IMR-90 (cell line): ENCODE data around the gene PUS7L. TPM values are rescaled to one million over a fixed set of nuclear protein-coding genes. Genes with fewer than 3 reads are reported as not detected.

Experiments
- ATAC-seq: fragments of 200-7000 bp; cut with Tn5 transposase; 2 replicates; pipeline ENCODE4 v1.9.1; 2020; ENCODE audit warnings: low read depth, mild to moderate bottlenecking, moderate library complexity
- BruUV-seq: library from RNA; stranded (reverse); fragments of 400-500 nt; replicated peaks from 2 replicates; lab custom pipeline; 2021; lab: Mats Ljungman, UMichigan
- CTCF ChIA-PET: fragments of 300-600 bp; formaldehyde crosslinking; extraction: SDS; loops from one replicate; lab custom pipeline; 2021; ENCODE audit warnings: antibody characterized with exemption; lab: Yijun Ruan, JAX
- POLR2A ChIA-PET: fragments of 300-600 bp; sonication (Branson Sonifier 250); formaldehyde crosslinking; loops from one replicate; lab custom pipeline; 2022; ENCODE audit warnings: antibody characterized with exemption; ENCODE audit not compliant: unreplicated experiment; lab: Charles Lee
- DNase-seq: peaks from one replicate; pipeline ENCODE4 v3.0.0; 2013
- H2AFZ ChIP-seq: replicated peaks from 2 replicates; pipeline ENCODE3; 2013; ENCODE audit warnings: low read length, mild to moderate bottlenecking; ENCODE audit not compliant: poor library complexity
- H2AK5ac ChIP-seq: 2 replicates; pipeline ENCODE4 v1.6.1; 2013; ENCODE audit warnings: low read depth, low read length, inconsistent platforms
- H2AK9ac ChIP-seq: replicated peaks from 2 replicates; pipeline ENCODE3; 2013; ENCODE audit warnings: mild to moderate bottlenecking, low read depth, low read length, moderate library complexity; ENCODE audit not compliant: poor library complexity
- H2BK120ac ChIP-seq: 2 replicates; pipeline ENCODE4 v1.6.1; 2013; ENCODE audit warnings: low read depth, low read length, inconsistent platforms
- H2BK15ac ChIP-seq: 3 replicates; pipeline ENCODE4 v1.6.1; 2013; ENCODE audit warnings: low read depth, low read length, inconsistent platforms
- H2BK20ac ChIP-seq: 2 replicates; pipeline ENCODE4 v1.6.1; 2013; ENCODE audit warnings: low read depth, mild to moderate bottlenecking, inconsistent platforms, low read length, moderate library complexity
- H2BK5ac ChIP-seq: 2 replicates; pipeline ENCODE4 v1.6.1; 2013; ENCODE audit warnings: mild to moderate bottlenecking, low read depth, low read length, inconsistent platforms; ENCODE audit not compliant: poor library complexity, severe bottlenecking
- H3K14ac ChIP-seq: replicated peaks from 2 replicates; pipeline ENCODE4 v1.6.1; 2013; ENCODE audit warnings: low read depth, low read length, inconsistent platforms
- H3K18ac ChIP-seq: 2 replicates; pipeline ENCODE4 v1.6.1; 2013; ENCODE audit warnings: low read depth, low read length, control low read depth
- H3K23ac ChIP-seq: 2 replicates; pipeline ENCODE4 v1.6.1; 2013; ENCODE audit warnings: low read depth, low read length, inconsistent platforms
- H3K27ac ChIP-seq: 2 replicates; pipeline ENCODE4 v1.5.1; 2013; ENCODE audit warnings: mild to moderate bottlenecking, control low read depth, low read length; ENCODE audit not compliant: insufficient read depth
- H3K27me3 ChIP-seq: 2 replicates; pipeline ENCODE4 v1.6.1; 2013; ENCODE audit warnings: low read length; ENCODE audit not compliant: control insufficient read depth, insufficient read depth
- H3K36me3 ChIP-seq: 2 replicates; pipeline ENCODE4 v1.6.1; 2013; ENCODE audit warnings: low read length, mixed read lengths; ENCODE audit not compliant: control insufficient read depth, insufficient read depth
- H3K4ac ChIP-seq: 2 replicates; pipeline ENCODE4 v1.6.1; 2013; ENCODE audit warnings: low read depth, low read length, inconsistent platforms
- H3K4me1 ChIP-seq: 2 replicates; pipeline ENCODE4 v1.6.1; 2013; ENCODE audit warnings: low read length, mixed read lengths; ENCODE audit not compliant: control insufficient read depth, insufficient read depth
- H3K4me2 ChIP-seq: 2 replicates; pipeline ENCODE4 v1.6.1; 2013; ENCODE audit warnings: low read depth, mild to moderate bottlenecking, control low read depth, low read length, moderate library complexity
- H3K4me3 ChIP-seq: 2 replicates; pipeline ENCODE4 v1.5.1; 2013; ENCODE audit warnings: low read depth, mild to moderate bottlenecking, control low read depth, low read length, moderate library complexity; ENCODE audit not compliant: insufficient read depth
- H3K56ac ChIP-seq: 2 replicates; pipeline ENCODE4 v1.6.1; 2013; ENCODE audit warnings: low read length, inconsistent platforms; ENCODE audit not compliant: insufficient read depth; ENCODE audit errors: extremely low read depth
- H3K79me1 ChIP-seq, 2 experiments: 2 replicates each; pipeline ENCODE4 v1.6.1; 2013; ENCODE audit warnings: low read length in 2 of 2, inconsistent platforms in 1 of 2, low read depth in 1 of 2
- H3K9ac ChIP-seq: 2 replicates; pipeline ENCODE4 v1.6.1; 2013; ENCODE audit warnings: low read depth, low read length, control low read depth
- H3K9me1 ChIP-seq: 2 replicates; pipeline ENCODE4 v1.6.1; 2013; ENCODE audit warnings: low read length, inconsistent platforms; ENCODE audit not compliant: insufficient read depth
- H3K9me3 ChIP-seq: 2 replicates; pipeline ENCODE4 v1.6.1; 2013; ENCODE audit warnings: low read length; ENCODE audit not compliant: control insufficient read depth, insufficient read depth
- H4K20me1 ChIP-seq: 2 replicates; pipeline ENCODE4 v1.6.1; 2013; ENCODE audit warnings: low read length, inconsistent platforms; ENCODE audit not compliant: insufficient read depth
- H4K5ac ChIP-seq: 2 replicates; pipeline ENCODE4 v1.6.1; 2013; ENCODE audit warnings: mild to moderate bottlenecking, low read depth, low read length, control low read depth
- H4K8ac ChIP-seq, 2 experiments: 2 replicates each; pipeline ENCODE4 v1.6.1; 2013; ENCODE audit warnings: low read depth in 2 of 2, low read length in 2 of 2, control low read depth in 1 of 2, inconsistent platforms in 1 of 2
- H4K91ac ChIP-seq: 2 replicates; pipeline ENCODE4 v1.6.1; 2013; ENCODE audit warnings: low read depth, low read length, inconsistent platforms; ENCODE audit not compliant: insufficient read depth
- SMC3 ChIP-seq: fragments of 150-350 bp; IDR thresholded peaks from 2 replicates; pipeline ENCODE4 v1.6.1; 2016; ENCODE audit warnings: low read depth, mild to moderate bottlenecking, antibody characterized with exemption, low read length, moderate library complexity
- WGBS, 2 experiments: methylation state at CpG; one replicate each; pipeline versions ENCODE4 v1.1.5 to v1.1.7; 2013; ENCODE audit warnings: missing lambda C conversion rate in 2 of 2; ENCODE audit not compliant: insufficient read length in 1 of 2; ENCODE audit errors: extremely low coverage in 2 of 2; 5-methylcytosine and 5-hydroxymethylcytosine counted together
- dilution Hi-C: fragments of 300-500 bp; cut with HindIII; formaldehyde crosslinking; loops from one replicate; pipeline ENCODE4 v1.14.3; 2018; ENCODE audit warnings: low sequenced_read_pairs; ENCODE audit not compliant: unreplicated experiment
- in situ Hi-C: fragments of 300-500 bp; cut with MboI; formaldehyde crosslinking; loops from 3 replicates; pipeline ENCODE4 v1.14.3; 2019; ENCODE audit warnings: low sequenced_read_pairs, inconsistent platforms, mixed read lengths
- intact Hi-C: fragments of 100-400 bp; cut with micrococcal nuclease; formaldehyde crosslinking; loops from 2 replicates; pipeline ENCODE4 v1.10.0; 2022
- polyA plus RNA-seq, 3 experiments: library from polyadenylated mRNA; depleted of rRNA; stranded (reverse); fragments of >200 nt; gene quantifications; 2 replicates each; pipeline ENCODE4 v1.2.3, GENCODE V29; 2012; ENCODE audit warnings: low replicate concordance in 1 of 3
- total RNA-seq: library from RNA; depleted of rRNA; stranded (reverse); fragments of >200 nt; gene quantifications from 2 replicates; pipeline ENCODE4 v1.2.3, GENCODE V29; 2012
- TF ChIP-seq, protein P1 (sequence below): fragments of 150-350 bp; IDR thresholded peaks from 2 replicates; pipeline ENCODE4 v1.6.1; 2017; ENCODE audit warnings: mild to moderate bottlenecking, antibody characterized with exemption, low read length, low read depth
- TF ChIP-seq, protein P2 (sequence below): conservative IDR thresholded peaks from 2 replicates; pipeline ENCODE4 v1.5.1; 2012; ENCODE audit warnings: mild to moderate bottlenecking, low read depth, low read length, improper control_type of control experiment

The PUS7L gene
- total and polyA plus RNA-seq, 2 of the 4 experiments (the other 2 are of a cell fraction) = 5.1 to 44.8 TPM

DNA sequence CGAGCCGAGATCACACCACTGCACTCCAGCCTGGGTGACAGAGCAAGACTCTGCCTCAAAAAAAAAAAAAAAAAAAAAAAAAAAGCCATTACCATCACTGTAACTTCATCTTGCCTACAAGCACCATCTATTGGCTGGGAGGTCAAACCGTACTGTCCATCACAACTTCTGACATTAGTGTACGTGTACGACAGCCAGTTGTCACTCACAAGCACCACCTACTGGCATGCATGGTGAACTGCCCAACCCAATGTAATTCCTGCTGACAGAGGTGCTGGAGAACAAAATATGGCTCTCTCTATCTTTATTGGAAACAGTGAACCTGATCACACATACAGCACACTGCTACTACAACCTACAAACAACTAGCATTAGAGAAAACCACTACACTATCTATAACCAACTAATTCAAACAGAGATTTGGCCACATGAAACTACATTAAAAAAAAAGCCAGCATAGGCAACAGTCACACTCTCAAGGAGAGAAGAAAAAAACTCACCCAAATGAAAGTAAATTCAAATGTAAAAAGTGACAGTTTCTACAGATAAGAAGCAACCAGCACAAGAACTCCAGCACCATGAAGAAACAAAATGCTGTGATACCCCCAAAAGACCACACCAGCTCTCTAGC, 82.3 kb downstream of the PUS7L start:
- no peaks in the 10 kb centered on the region; the same call in 1 of the 2 replicates for H3K27me3 ChIP-seq

More for the DNA sequence above, 82.3 kb downstream of the PUS7L start:
- no peaks in the 10 kb centered on the region for H3K4me1 ChIP-seq
- H3K36me3 ChIP-seq = no peaks in the 10 kb centered on the region
- H2BK20ac ChIP-seq = no peak overlapping the region
- no peak overlapping the region for H2BK5ac ChIP-seq
- H4K91ac ChIP-seq = no peak overlapping the region
- no peaks in the 10 kb centered on the region for H3K79me1 ChIP-seq
- intact Hi-C loops (no loop called here), in situ Hi-C loops (no loop called here), dilution Hi-C loops (no loop called here)
- no TSS peak for BruUV-seq
- no peak overlapping the region for H2BK120ac ChIP-seq
- POLR2A ChIA-PET = no interaction called here
- no peak overlapping the region for H3K4me2 ChIP-seq
- no peak overlapping the region for H3K9ac ChIP-seq
- no peaks in the 10 kb centered on the region for H3K9me1 ChIP-seq
- no CpG with 5 or more reads among the region's 5 CpGs for WGBS, 2 experiments
- H4K8ac ChIP-seq = no peak overlapping the region
- H4K20me1 ChIP-seq = no peaks in the 10 kb centered on the region
- H2AFZ ChIP-seq = no peak overlapping the region
- no peak overlapping the region for H2AK9ac ChIP-seq
- no peaks in the 10 kb centered on the region for H3K9me3 ChIP-seq
- no peak overlapping the region for H2AK5ac ChIP-seq
- DNase-seq = peak; percentile 1
- ATAC-seq = no peak
- no peak overlapping the region for H3K4me3 ChIP-seq
- CTCF ChIA-PET = no interaction called here
- no peak overlapping the region for H3K56ac ChIP-seq
- no peak overlapping the region for H3K27ac ChIP-seq
- no peak overlapping the region for H3K23ac ChIP-seq
- no peak overlapping the region for H4K5ac ChIP-seq
- H3K18ac ChIP-seq = no peak overlapping the region
- TF ChIP-seq SMC3 = 0 out of 2 replicates have a peak, but pooled peaks have one; percentile 1
- TF ChIP-seq, protein P1, sequence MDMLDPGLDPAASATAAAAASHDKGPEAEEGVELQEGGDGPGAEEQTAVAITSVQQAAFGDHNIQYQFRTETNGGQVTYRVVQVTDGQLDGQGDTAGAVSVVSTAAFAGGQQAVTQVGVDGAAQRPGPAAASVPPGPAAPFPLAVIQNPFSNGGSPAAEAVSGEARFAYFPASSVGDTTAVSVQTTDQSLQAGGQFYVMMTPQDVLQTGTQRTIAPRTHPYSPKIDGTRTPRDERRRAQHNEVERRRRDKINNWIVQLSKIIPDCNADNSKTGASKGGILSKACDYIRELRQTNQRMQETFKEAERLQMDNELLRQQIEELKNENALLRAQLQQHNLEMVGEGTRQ = no peak
- TF ChIP-seq, protein P2, sequence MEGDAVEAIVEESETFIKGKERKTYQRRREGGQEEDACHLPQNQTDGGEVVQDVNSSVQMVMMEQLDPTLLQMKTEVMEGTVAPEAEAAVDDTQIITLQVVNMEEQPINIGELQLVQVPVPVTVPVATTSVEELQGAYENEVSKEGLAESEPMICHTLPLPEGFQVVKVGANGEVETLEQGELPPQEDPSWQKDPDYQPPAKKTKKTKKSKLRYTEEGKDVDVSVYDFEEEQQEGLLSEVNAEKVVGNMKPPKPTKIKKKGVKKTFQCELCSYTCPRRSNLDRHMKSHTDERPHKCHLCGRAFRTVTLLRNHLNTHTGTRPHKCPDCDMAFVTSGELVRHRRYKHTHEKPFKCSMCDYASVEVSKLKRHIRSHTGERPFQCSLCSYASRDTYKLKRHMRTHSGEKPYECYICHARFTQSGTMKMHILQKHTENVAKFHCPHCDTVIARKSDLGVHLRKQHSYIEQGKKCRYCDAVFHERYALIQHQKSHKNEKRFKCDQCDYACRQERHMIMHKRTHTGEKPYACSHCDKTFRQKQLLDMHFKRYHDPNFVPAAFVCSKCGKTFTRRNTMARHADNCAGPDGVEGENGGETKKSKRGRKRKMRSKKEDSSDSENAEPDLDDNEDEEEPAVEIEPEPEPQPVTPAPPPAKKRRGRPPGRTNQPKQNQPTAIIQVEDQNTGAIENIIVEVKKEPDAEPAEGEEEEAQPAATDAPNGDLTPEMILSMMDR = peak; percentile 33
- no peak overlapping the region for H3K4ac ChIP-seq
- no peak overlapping the region for H3K14ac ChIP-seq
- H2BK15ac ChIP-seq = no peak overlapping the region
